Neural cell (in vitro differentiated cells): ENCODE results near the gene NXNL2. TPM values are rescaled to one million over a fixed set of nuclear protein-coding genes. Genes with fewer than 3 reads are reported as not detected.

ENCODE experiments used
- H2AFZ ChIP-seq: fragments of 200-600, 300-800 bp; sonication (generic), shearing (Covaris generic); 2 replicates; pipeline ENCODE4 v1.6.0; 2014; ENCODE audit warnings: low read depth, mild to moderate bottlenecking, antibody characterized with exemption, low read length, moderate library complexity
- H3F3A ChIP-seq: fragments of 200-600 bp; shearing (Covaris generic); 2 replicates; pipeline ENCODE4 v1.6.1; 2016; ENCODE audit warnings: mild to moderate bottlenecking, moderate library complexity, mixed read lengths, antibody characterized with exemption, low read length; ENCODE audit not compliant: insufficient read depth, poor library complexity, severe bottlenecking
- H3K27ac ChIP-seq: fragments of 200-600, 300-800 bp; sonication (generic), shearing (Covaris generic); 2 replicates; pipeline ENCODE4 v1.5.1; 2014; ENCODE audit warnings: mild to moderate bottlenecking, low read length, moderate library complexity
- H3K27me3 ChIP-seq: fragments of 300-800, 200-600 bp; sonication (generic), shearing (Covaris generic); 2 replicates; pipeline ENCODE4 v1.6.0; 2014; ENCODE audit warnings: mild to moderate bottlenecking, low read depth, low read length, moderate library complexity; ENCODE audit not compliant: insufficient read depth
- H3K36me3 ChIP-seq: fragments of 300-800, 200-600 bp; sonication (generic), shearing (Covaris generic); 2 replicates; pipeline ENCODE4 v1.5.1; 2014; ENCODE audit warnings: mild to moderate bottlenecking, antibody characterized with exemption, low read length, moderate library complexity; ENCODE audit not compliant: insufficient read depth
- H3K4me2 ChIP-seq: fragments of 300-800, 200-600 bp; sonication (generic), shearing (Covaris generic); 2 replicates; pipeline ENCODE4 v1.6.0; 2014; ENCODE audit warnings: mild to moderate bottlenecking, low read length
- H3K4me3 ChIP-seq: fragments of 300-800, 200-600 bp; sonication (generic), shearing (Covaris generic); 2 replicates; pipeline ENCODE4 v1.5.1; 2014; ENCODE audit warnings: mild to moderate bottlenecking, low read length, moderate library complexity
- H3K79me2 ChIP-seq: fragments of 200-600 bp; shearing (Covaris generic); replicated peaks from 2 replicates; pipeline ENCODE4 v1.6.0; 2014; ENCODE audit warnings: mild to moderate bottlenecking, low read length, moderate library complexity; ENCODE audit not compliant: insufficient read depth
- H3K9ac ChIP-seq: fragments of 300-800, 200-600 bp; sonication (generic), shearing (Covaris generic); 2 replicates; pipeline ENCODE4 v1.6.1; 2016; ENCODE audit warnings: mild to moderate bottlenecking, low read length, mixed read lengths
- H3K9me2 ChIP-seq: fragments of 200-600 bp; shearing (Covaris generic); 2 replicates; pipeline ENCODE4 v1.6.1; 2016; ENCODE audit warnings: mild to moderate bottlenecking, low read length, mixed read lengths; ENCODE audit not compliant: insufficient read depth
- H3K9me3 ChIP-seq: fragments of 200-600, 300-800 bp; sonication (generic), shearing (Covaris generic); 2 replicates; pipeline ENCODE4 v1.6.1; 2016; ENCODE audit warnings: mild to moderate bottlenecking, mixed run types, low read length, moderate library complexity, mixed read lengths
- H4K20me1 ChIP-seq: fragments of 200-600 bp; shearing (Covaris generic); 2 replicates; pipeline ENCODE4 v1.6.1; 2016; ENCODE audit warnings: mild to moderate bottlenecking, mixed run types; ENCODE audit not compliant: insufficient read depth
- EP300 ChIP-seq: fragments of 450-650 bp; conservative IDR thresholded peaks from 2 replicates; pipeline ENCODE4 v1.6.1; 2014; ENCODE audit warnings: antibody characterized with exemption, mild to moderate bottlenecking, moderate library complexity; ENCODE audit not compliant: poor library complexity, severe bottlenecking
- EZH2 ChIP-seq: fragments of 200-600, 300-800 bp; shearing (Covaris generic), sonication (generic); IDR thresholded peaks from 2 replicates; pipeline ENCODE4 v1.6.1; 2014; ENCODE audit warnings: antibody characterized with exemption, low read length, borderline replicate concordance, mild to moderate bottlenecking; ENCODE audit not compliant: insufficient read depth, poor library complexity, severe bottlenecking
- MXI1 ChIP-seq: fragments of 450-650 bp; conservative IDR thresholded peaks from 2 replicates; pipeline ENCODE4 v1.6.1; 2014; ENCODE audit warnings: antibody characterized with exemption, mild to moderate bottlenecking; ENCODE audit not compliant: poor library complexity, severe bottlenecking
- POLR2AphosphoS5 ChIP-seq: IDR thresholded peaks from 2 replicates; pipeline ENCODE4 v1.6.1; 2012
- RAD21 ChIP-seq: fragments of 450-650 bp; conservative IDR thresholded peaks from 2 replicates; pipeline ENCODE4 v1.6.1; 2014; ENCODE audit warnings: antibody characterized with exemption, mild to moderate bottlenecking, moderate library complexity
- SMC3 ChIP-seq: fragments of 450-650 bp; conservative IDR thresholded peaks from 2 replicates; pipeline ENCODE4 v1.6.1; 2014; ENCODE audit warnings: antibody characterized with exemption, mild to moderate bottlenecking, moderate library complexity; ENCODE audit not compliant: poor library complexity
- TAF1 ChIP-seq: IDR thresholded peaks from 2 replicates; pipeline ENCODE4 v1.6.1; 2012; ENCODE audit warnings: low read depth
- polyA plus RNA-seq: library from polyadenylated mRNA; depleted of rRNA; stranded (reverse); fragments of >200 nt; gene quantifications from 2 replicates; pipeline ENCODE4 v1.2.3, GENCODE V29; 2014
- TF ChIP-seq, protein P1 (sequence below): fragments of 450-650 bp; IDR thresholded peaks from 2 replicates; pipeline ENCODE4 v1.5.1; 2014; ENCODE audit warnings: antibody characterized with exemption, mild to moderate bottlenecking, moderate library complexity; ENCODE audit not compliant: poor library complexity, severe bottlenecking
- TF ChIP-seq, protein P2 (sequence below): IDR thresholded peaks from 2 replicates; pipeline ENCODE4 v1.6.1; 2012; ENCODE audit warnings: borderline replicate concordance

NXNL2 gene
- polyA plus RNA-seq, 1 donor from 2014 or later, result 0.51 TPM

DNA sequence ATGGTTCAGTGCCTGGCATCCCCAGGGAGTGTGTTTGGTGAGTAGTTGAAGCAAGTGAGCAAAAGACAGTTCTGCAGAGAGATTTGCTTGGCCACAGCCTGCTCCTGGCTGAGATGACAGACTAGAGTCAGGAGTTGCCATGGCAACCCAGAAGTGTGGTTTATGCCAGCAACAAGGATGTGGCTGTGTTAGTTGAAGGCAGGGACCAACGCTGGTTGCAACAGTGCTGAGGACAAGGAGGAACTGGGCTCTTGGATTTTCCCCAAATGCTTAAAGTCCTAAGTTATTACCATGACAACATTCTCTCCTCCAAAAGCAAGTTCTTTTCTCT, 2.7 kb downstream of the NXNL2 start:
- Histone ChIP-seq H3F3A (peaks cover 9% of the 10 kb centered on the region), H3K9me2 (no peaks in the 10 kb centered on the region), H2AFZ (no peak overlapping the region), H3K4me2 (peak overlapping the region; percentile 31), H3K79me2 (no peaks in the 10 kb centered on the region), H4K20me1 (no peaks in the 10 kb centered on the region), H3K36me3 (no peaks in the 10 kb centered on the region), H3K27ac (peak overlapping the region; percentile 28), H3K9me3 (no peaks in the 10 kb centered on the region), H3K27me3 (peaks cover 29% of the 10 kb centered on the region), H3K4me3 (peak overlapping the region; percentile 29), H3K9ac (no peak overlapping the region)
- peak; percentile 72 for TF ChIP-seq MXI1
- peak; percentile 39 for TF ChIP-seq TAF1
- TF ChIP-seq RAD21, result no peak
- TF ChIP-seq, protein P1, sequence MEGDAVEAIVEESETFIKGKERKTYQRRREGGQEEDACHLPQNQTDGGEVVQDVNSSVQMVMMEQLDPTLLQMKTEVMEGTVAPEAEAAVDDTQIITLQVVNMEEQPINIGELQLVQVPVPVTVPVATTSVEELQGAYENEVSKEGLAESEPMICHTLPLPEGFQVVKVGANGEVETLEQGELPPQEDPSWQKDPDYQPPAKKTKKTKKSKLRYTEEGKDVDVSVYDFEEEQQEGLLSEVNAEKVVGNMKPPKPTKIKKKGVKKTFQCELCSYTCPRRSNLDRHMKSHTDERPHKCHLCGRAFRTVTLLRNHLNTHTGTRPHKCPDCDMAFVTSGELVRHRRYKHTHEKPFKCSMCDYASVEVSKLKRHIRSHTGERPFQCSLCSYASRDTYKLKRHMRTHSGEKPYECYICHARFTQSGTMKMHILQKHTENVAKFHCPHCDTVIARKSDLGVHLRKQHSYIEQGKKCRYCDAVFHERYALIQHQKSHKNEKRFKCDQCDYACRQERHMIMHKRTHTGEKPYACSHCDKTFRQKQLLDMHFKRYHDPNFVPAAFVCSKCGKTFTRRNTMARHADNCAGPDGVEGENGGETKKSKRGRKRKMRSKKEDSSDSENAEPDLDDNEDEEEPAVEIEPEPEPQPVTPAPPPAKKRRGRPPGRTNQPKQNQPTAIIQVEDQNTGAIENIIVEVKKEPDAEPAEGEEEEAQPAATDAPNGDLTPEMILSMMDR, result no peak
- TF ChIP-seq SMC3, result no peak
- TF ChIP-seq EP300, result no peak
- TF ChIP-seq, protein P2, sequence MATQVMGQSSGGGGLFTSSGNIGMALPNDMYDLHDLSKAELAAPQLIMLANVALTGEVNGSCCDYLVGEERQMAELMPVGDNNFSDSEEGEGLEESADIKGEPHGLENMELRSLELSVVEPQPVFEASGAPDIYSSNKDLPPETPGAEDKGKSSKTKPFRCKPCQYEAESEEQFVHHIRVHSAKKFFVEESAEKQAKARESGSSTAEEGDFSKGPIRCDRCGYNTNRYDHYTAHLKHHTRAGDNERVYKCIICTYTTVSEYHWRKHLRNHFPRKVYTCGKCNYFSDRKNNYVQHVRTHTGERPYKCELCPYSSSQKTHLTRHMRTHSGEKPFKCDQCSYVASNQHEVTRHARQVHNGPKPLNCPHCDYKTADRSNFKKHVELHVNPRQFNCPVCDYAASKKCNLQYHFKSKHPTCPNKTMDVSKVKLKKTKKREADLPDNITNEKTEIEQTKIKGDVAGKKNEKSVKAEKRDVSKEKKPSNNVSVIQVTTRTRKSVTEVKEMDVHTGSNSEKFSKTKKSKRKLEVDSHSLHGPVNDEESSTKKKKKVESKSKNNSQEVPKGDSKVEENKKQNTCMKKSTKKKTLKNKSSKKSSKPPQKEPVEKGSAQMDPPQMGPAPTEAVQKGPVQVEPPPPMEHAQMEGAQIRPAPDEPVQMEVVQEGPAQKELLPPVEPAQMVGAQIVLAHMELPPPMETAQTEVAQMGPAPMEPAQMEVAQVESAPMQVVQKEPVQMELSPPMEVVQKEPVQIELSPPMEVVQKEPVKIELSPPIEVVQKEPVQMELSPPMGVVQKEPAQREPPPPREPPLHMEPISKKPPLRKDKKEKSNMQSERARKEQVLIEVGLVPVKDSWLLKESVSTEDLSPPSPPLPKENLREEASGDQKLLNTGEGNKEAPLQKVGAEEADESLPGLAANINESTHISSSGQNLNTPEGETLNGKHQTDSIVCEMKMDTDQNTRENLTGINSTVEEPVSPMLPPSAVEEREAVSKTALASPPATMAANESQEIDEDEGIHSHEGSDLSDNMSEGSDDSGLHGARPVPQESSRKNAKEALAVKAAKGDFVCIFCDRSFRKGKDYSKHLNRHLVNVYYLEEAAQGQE, result no peak
- TF ChIP-seq POLR2AphosphoS5, result peak; percentile 42
- no peak for TF ChIP-seq EZH2

DNA sequence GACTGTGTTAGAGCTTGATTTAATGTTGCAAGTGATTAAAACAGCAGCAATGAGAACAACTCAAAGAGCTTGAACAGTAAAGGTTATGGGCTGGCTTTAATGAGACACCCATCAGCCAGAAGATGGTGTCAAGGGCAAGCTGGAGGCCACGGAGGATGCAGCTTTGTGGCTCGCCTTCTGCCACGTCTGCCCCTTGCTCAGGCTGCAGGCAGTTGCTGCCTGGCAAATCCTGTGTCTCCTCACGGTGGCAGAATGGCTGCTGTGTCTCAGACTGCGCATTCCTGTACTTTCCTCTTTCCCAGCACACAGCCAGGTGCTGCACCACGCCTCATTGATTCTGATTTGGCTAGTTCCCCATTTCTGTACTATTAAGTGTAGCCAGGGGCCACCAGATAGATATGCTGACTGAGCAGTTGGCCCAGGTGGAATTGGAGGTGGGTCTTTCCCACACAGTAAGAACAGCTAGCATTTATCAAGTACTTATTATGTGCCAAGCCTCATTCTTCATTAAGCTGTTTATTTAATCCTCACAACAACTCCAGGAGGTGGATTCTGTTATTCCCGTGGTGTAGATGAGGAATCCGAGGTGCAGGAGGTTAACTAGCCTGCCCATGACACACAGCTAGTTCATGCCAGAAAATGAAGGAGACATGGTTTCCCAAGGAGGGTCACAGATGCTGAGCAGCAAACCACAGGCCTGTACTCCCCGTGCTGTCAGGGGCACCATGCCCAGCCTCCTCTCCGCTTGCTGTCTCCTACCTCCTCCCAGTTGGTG, 3.5 kb downstream of the NXNL2 start:
- Histone ChIP-seq H3K36me3 (no peaks in the 10 kb centered on the region), H3K9me3 (no peaks in the 10 kb centered on the region), H4K20me1 (no peaks in the 10 kb centered on the region), H3K27me3 (peaks cover 29% of the 10 kb centered on the region), H3K27ac (peak overlapping the region; percentile 28), H3K4me2 (no peak overlapping the region), H2AFZ (no peak overlapping the region), H3K4me3 (peak overlapping the region; percentile 29), H3F3A (peaks cover 2% of the 10 kb centered on the region), H3K9ac (no peak overlapping the region), H3K79me2 (no peaks in the 10 kb centered on the region), H3K9me2 (no peaks in the 10 kb centered on the region)
- no peak for TF ChIP-seq EZH2
- TF ChIP-seq, protein P2, result no peak
- no peak for TF ChIP-seq MXI1
- TF ChIP-seq TAF1, result no peak
- no peak for TF ChIP-seq POLR2AphosphoS5
- no peak for TF ChIP-seq SMC3
- no peak for TF ChIP-seq EP300
- TF ChIP-seq, protein P1, result no peak
- TF ChIP-seq RAD21, result no peak
